GM12874 (cell line): Measurements from ENCODE around the gene C1QBP.

Experiments used
- CTCF ChIP-seq: IDR thresholded peaks from 2 replicates; pipeline ENCODE4 v1.5.1; 2011; ENCODE audit warnings: low read depth, mild to moderate bottlenecking, control low read depth, low read length, moderate library complexity; ENCODE audit not compliant: insufficient read depth

The C1QBP gene

GRCh38 chr17:5391678-5392077 lies 47.3 kb downstream of the C1QBP start:
- TF ChIP-seq CTCF: no peak
